Measurements from ENCODE around the gene ZNF92.

The ZNF92 gene

DNA sequence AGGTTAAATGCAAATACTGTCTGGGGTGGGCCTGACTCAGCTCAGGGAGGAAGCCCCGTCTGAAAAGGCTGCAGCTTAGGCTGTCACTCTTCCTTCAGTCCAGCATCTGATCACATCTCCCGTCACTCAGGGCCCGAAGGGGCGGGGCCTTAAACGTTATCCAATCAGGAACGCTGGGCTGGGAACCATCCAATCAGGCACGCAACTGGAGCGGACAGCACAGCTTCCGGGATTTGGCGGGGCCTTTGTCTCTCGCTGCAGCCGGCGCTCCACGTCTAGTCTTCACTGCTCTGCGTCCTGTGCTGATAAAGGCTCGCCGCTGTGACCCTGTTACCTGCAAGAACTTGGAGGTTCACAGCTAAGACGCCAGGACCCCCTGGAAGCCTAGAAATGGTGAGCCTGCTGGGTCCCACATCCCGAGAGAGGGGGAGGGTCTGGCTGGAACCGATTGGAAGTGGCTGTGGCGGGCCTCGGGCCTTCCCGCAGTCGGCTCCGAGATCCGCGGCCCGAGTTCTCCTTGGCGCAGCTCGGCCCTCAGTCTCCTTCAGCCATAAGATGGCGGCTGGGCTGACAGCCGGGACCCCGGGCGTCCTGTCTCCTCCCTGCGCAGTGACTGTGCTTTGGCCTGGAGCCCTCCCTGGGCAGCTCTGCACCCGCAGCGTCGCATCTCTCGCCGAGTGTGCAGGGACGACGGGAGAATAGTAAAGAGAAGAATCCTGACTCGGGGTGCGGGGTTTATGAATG, at the start of gene ZNF92:
Gene ZNF92, plus strand, starts transcription at position 248 of the 744 bp plus-strand sequence. Its CDS starts 143 bp downstream, at position 391.
- CTCF ChIA-PET = interaction anchor here (0.6 kb wide), 1 partner anchor 9 kb away, joined by 3 read pairs; no protein-coding TSS in a partner anchor
- peak within 1 kb of the TSS; percentile 72 for H3K4me3 ChIP-seq (ENCODE audit: low read depth, low read length)
- H3K9me3 ChIP-seq (ENCODE audit: control insufficient read depth, insufficient read depth, low read depth, low read length) = no peaks in the 10 kb centered on the region
- H3K27ac ChIP-seq (ENCODE audit: extremely low read depth, low read depth, low read length) = peak within 1 kb of the TSS; percentile 90
- H3K36me3 ChIP-seq (ENCODE audit: control insufficient read depth in 2 of 2, insufficient read depth in 1 of 2, low read length in 2 of 2) = peaks cover 10 to 20% of the 10 kb centered on the region in 2 experiments
- POLR2A ChIA-PET = interaction anchor here (0.6 to 1.7 kb wide), 19 partner anchors 9 to 1552 kb away, joined by 3 to 23 read pairs (median 5); partner anchors contain the start of gene ERV3-1
- H3K4me1 ChIP-seq (ENCODE audit: control insufficient read depth, insufficient read depth, low read length) = peaks cover 6% of the 10 kb centered on the region; the same call in 1 of the 2 replicates
- TF ChIP-seq, protein P1, sequence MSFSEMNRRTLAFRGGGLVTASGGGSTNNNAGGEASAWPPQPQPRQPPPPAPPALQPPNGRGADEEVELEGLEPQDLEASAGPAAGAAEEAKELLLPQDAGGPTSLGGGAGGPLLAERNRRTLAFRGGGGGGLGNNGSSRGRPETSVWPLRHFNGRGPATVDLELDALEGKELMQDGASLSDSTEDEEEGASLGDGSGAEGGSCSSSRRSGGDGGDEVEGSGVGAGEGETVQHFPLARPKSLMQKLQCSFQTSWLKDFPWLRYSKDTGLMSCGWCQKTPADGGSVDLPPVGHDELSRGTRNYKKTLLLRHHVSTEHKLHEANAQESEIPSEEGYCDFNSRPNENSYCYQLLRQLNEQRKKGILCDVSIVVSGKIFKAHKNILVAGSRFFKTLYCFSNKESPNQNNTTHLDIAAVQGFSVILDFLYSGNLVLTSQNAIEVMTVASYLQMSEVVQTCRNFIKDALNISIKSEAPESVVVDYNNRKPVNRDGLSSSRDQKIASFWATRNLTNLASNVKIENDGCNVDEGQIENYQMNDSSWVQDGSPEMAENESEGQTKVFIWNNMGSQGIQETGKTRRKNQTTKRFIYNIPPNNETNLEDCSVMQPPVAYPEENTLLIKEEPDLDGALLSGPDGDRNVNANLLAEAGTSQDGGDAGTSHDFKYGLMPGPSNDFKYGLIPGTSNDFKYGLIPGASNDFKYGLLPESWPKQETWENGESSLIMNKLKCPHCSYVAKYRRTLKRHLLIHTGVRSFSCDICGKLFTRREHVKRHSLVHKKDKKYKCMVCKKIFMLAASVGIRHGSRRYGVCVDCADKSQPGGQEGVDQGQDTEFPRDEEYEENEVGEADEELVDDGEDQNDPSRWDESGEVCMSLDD (tag by site-specific recombination; IDR thresholded peaks at IDR 0.05) = 0 out of 2 replicates have a peak, but pooled peaks have one; percentile 33
- TF ChIP-seq, protein P2, sequence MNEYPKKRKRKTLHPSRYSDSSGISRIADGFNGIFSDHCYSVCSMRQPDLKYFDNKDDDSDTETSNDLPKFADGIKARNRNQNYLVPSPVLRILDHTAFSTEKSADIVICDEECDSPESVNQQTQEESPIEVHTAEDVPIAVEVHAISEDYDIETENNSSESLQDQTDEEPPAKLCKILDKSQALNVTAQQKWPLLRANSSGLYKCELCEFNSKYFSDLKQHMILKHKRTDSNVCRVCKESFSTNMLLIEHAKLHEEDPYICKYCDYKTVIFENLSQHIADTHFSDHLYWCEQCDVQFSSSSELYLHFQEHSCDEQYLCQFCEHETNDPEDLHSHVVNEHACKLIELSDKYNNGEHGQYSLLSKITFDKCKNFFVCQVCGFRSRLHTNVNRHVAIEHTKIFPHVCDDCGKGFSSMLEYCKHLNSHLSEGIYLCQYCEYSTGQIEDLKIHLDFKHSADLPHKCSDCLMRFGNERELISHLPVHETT (tag by site-specific recombination; IDR thresholded peaks at IDR 0.05) = 0 out of 2 replicates have a peak, but pooled peaks have one; percentile 34
- TF ChIP-seq ZNF664 (tag by site-specific recombination; IDR thresholded peaks at IDR 0.05) = no peak
- TF ChIP-seq OVOL3 (tag by site-specific recombination; IDR thresholded peaks at IDR 0.05) = no peak
- peak; percentile 57; the same call in 1 of the 2 replicates for TF ChIP-seq ZFP69B (tag by site-specific recombination; IDR thresholded peaks at IDR 0.05)
- TF ChIP-seq ZEB2 (tag by site-specific recombination; IDR thresholded peaks at IDR 0.05) = peak; percentile 66; the same call in 1 of the 2 replicates
- no peak for TF ChIP-seq ZNF530 (tag by site-specific recombination; IDR thresholded peaks at IDR 0.05; ENCODE audit: low read depth)
- TF ChIP-seq ZNF629 (tag by site-specific recombination; IDR thresholded peaks at IDR 0.05) = peak; percentile 18; the same call in 1 of the 2 replicates
- TF ChIP-seq ZNF184 (tag by site-specific recombination; IDR thresholded peaks at IDR 0.05) = no peak
- TF ChIP-seq ZNF549 (tag by site-specific recombination; IDR thresholded peaks at IDR 0.05) = no peak
- TF ChIP-seq, protein P3, sequence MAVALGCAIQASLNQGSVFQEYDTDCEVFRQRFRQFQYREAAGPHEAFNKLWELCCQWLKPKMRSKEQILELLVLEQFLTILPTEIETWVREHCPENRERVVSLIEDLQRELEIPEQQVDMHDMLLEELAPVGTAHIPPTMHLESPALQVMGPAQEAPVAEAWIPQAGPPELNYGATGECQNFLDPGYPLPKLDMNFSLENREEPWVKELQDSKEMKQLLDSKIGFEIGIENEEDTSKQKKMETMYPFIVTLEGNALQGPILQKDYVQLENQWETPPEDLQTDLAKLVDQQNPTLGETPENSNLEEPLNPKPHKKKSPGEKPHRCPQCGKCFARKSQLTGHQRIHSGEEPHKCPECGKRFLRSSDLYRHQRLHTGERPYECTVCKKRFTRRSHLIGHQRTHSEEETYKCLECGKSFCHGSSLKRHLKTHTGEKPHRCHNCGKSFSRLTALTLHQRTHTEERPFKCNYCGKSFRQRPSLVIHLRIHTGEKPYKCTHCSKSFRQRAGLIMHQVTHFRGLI (tag by site-specific recombination; IDR thresholded peaks at IDR 0.05) = no peak
- TF ChIP-seq KLF16 (tag by site-specific recombination; IDR thresholded peaks at IDR 0.05) = 0 out of 2 replicates have a peak, but pooled peaks have one; percentile 12
- TF ChIP-seq ZNF585B (tag by site-specific recombination; IDR thresholded peaks at IDR 0.05) = no peak
- no peak for TF ChIP-seq ZNF843 (tag by site-specific recombination; IDR thresholded peaks at IDR 0.05)
- TF ChIP-seq ZNF501 (tag by site-specific recombination; IDR thresholded peaks at IDR 0.05) = peak; percentile 91
- 0 out of 2 replicates have a peak, but pooled peaks have one; percentile 81 for TF ChIP-seq ZNF561 (tag by site-specific recombination; IDR thresholded peaks at IDR 0.05; ENCODE audit: borderline replicate concordance)
- TF ChIP-seq ZNF10 (tag by site-specific recombination; IDR thresholded peaks at IDR 0.05) = peak; percentile 84
- TF ChIP-seq, protein P4, sequence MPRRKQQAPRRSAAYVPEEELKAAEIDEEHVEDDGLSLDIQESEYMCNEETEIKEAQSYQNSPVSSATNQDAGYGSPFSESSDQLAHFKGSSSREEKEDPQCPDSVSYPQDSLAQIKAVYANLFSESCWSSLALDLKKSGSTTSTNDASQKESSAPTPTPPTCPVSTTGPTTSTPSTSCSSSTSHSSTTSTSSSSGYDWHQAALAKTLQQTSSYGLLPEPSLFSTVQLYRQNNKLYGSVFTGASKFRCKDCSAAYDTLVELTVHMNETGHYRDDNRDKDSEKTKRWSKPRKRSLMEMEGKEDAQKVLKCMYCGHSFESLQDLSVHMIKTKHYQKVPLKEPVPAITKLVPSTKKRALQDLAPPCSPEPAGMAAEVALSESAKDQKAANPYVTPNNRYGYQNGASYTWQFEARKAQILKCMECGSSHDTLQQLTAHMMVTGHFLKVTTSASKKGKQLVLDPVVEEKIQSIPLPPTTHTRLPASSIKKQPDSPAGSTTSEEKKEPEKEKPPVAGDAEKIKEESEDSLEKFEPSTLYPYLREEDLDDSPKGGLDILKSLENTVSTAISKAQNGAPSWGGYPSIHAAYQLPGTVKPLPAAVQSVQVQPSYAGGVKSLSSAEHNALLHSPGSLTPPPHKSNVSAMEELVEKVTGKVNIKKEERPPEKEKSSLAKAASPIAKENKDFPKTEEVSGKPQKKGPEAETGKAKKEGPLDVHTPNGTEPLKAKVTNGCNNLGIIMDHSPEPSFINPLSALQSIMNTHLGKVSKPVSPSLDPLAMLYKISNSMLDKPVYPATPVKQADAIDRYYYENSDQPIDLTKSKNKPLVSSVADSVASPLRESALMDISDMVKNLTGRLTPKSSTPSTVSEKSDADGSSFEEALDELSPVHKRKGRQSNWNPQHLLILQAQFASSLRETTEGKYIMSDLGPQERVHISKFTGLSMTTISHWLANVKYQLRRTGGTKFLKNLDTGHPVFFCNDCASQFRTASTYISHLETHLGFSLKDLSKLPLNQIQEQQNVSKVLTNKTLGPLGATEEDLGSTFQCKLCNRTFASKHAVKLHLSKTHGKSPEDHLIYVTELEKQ (tag by site-specific recombination; IDR thresholded peaks at IDR 0.05; ENCODE audit: borderline replicate concordance) = peak; percentile 88
- 0 out of 2 replicates have a peak, but pooled peaks have one; percentile 35 for TF ChIP-seq ZNF324 (tag by site-specific recombination; IDR thresholded peaks at IDR 0.05)
- TF ChIP-seq, protein P5, sequence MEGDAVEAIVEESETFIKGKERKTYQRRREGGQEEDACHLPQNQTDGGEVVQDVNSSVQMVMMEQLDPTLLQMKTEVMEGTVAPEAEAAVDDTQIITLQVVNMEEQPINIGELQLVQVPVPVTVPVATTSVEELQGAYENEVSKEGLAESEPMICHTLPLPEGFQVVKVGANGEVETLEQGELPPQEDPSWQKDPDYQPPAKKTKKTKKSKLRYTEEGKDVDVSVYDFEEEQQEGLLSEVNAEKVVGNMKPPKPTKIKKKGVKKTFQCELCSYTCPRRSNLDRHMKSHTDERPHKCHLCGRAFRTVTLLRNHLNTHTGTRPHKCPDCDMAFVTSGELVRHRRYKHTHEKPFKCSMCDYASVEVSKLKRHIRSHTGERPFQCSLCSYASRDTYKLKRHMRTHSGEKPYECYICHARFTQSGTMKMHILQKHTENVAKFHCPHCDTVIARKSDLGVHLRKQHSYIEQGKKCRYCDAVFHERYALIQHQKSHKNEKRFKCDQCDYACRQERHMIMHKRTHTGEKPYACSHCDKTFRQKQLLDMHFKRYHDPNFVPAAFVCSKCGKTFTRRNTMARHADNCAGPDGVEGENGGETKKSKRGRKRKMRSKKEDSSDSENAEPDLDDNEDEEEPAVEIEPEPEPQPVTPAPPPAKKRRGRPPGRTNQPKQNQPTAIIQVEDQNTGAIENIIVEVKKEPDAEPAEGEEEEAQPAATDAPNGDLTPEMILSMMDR (tag by site-specific recombination; IDR thresholded peaks at IDR 0.05) = no peak
- TF ChIP-seq, protein P6, sequence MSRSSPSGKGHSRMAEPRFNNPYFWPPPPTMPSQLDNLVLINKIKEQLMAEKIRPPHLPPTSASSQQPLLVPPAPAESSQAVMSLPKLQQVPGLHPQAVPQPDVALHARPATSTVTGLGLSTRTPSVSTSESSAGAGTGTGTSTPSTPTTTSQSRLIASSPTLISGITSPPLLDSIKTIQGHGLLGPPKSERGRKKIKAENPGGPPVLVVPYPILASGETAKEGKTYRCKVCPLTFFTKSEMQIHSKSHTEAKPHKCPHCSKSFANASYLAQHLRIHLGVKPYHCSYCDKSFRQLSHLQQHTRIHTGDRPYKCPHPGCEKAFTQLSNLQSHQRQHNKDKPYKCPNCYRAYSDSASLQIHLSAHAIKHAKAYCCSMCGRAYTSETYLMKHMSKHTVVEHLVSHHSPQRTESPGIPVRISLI (tag by site-specific recombination; IDR thresholded peaks at IDR 0.05) = no peak
- TF ChIP-seq ZNF335 (tag by site-specific recombination; conservative IDR thresholded peaks at IDR 0.05) = peak; percentile 68
- TF ChIP-seq, protein P7, sequence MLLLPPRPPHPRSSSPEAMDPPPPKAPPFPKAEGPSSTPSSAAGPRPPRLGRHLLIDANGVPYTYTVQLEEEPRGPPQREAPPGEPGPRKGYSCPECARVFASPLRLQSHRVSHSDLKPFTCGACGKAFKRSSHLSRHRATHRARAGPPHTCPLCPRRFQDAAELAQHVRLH (tag by site-specific recombination; IDR thresholded peaks at IDR 0.05) = no peak

Data from HEK293 (cell line).